AG09309 (cell line): ENCODE measurements around the gene CDH13.

ENCODE experiments used
- DNase-seq: peaks from one replicate; pipeline ENCODE4 v3.0.0-alpha.2; 2010; ENCODE audit warnings: low read depth
- H3K4me3 ChIP-seq: 2 replicates; pipeline ENCODE4 v1.5.1; 2011; ENCODE audit warnings: mild to moderate bottlenecking, low read depth, low read length, moderate library complexity; ENCODE audit not compliant: control insufficient read depth
- TF ChIP-seq, protein P1 (sequence below): IDR thresholded peaks from 2 replicates; pipeline ENCODE4 v1.5.1; 2011; ENCODE audit warnings: mild to moderate bottlenecking, low read depth, low read length, inconsistent platforms; ENCODE audit not compliant: insufficient read depth, control insufficient read depth; ENCODE audit errors: missing control alignments

Gene CDH13

DNA sequence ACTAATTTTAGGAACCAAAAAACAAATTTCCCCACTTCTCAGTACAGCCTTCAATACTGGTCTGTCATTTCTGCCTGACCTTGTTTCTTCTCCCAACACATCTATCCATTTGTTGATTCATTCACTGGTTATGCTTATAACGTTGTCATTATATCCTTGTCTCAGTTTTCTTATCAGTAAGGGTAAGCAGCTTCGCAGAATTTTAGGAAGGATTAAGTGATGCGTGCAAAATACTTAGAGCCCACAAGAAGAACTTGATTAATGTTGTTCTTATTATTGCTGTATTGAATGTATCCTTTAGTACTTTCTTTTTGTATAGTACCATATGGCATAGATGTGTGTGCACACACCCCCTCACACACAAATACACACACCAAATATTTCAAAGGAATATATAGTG, 777.5 kb downstream of the CDH13 start:
- DNase-seq = no peak
- H3K4me3 ChIP-seq = no peak overlapping the region
- TF ChIP-seq, protein P1, sequence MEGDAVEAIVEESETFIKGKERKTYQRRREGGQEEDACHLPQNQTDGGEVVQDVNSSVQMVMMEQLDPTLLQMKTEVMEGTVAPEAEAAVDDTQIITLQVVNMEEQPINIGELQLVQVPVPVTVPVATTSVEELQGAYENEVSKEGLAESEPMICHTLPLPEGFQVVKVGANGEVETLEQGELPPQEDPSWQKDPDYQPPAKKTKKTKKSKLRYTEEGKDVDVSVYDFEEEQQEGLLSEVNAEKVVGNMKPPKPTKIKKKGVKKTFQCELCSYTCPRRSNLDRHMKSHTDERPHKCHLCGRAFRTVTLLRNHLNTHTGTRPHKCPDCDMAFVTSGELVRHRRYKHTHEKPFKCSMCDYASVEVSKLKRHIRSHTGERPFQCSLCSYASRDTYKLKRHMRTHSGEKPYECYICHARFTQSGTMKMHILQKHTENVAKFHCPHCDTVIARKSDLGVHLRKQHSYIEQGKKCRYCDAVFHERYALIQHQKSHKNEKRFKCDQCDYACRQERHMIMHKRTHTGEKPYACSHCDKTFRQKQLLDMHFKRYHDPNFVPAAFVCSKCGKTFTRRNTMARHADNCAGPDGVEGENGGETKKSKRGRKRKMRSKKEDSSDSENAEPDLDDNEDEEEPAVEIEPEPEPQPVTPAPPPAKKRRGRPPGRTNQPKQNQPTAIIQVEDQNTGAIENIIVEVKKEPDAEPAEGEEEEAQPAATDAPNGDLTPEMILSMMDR = no peak

DNA sequence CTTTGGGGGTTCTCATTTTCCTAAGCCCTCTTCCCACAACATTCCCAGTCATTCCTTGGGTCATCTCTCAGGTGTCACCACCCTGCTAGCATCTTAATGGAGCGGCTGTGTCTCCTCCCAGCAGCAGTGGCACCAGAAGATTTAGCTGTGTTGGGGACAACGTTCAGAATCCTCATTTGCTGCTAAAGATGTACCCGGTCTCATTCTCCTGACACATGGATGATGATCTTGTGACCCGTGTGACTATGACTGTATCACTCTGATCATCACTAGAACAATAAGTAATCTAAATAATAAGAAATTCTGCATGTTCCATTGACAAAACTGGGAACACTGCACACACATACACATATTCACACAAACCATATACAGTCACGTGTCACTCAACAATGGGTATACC, 781.2 kb downstream of the CDH13 start:
- TF ChIP-seq, protein P1 = no peak
- no peak overlapping the region for H3K4me3 ChIP-seq
- no peak for DNase-seq

DNA sequence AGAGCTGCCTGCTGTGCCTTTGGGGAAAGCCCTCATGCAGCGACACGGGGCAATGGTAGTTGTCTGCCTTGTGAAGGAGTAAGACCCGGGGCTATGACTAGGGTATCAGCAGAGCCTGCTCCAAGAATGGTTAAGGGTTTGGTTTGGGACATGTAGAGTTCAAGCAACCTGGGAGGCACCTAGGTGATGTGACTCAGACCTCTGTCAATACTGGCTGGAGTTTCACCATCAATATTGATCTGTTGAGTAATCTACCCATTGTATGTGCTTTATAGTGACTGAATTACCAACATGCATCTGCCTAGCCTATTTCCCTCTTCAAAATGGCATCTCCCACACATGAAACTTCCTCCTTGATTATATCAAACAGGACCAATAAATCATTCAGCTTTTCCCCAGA, 782.6 kb downstream of the CDH13 start:
- no peak for DNase-seq
- no peak overlapping the region for H3K4me3 ChIP-seq
- TF ChIP-seq, protein P1 = no peak

DNA sequence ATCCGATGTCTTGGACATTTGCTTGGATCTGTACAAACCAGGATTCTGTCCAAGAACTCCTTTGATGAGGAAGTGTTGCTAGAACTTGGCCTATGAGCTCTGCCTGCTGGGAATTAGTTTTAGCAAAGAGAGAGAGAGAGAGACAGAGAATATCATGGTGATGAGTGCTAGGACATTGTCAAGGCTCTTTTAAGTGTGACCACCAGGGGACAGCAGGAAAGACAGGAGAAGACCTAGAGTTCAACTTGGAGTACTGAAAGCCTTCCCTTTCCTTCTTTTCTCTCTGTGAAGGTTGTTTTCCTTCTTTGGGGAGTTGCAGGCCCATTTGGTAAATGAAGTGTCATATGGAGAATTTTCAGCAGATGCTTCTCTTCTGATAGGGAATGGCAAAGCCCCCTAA, 791.8 kb downstream of the CDH13 start:
- TF ChIP-seq, protein P1 = no peak
- no peak overlapping the region for H3K4me3 ChIP-seq
- no peak for DNase-seq

DNA sequence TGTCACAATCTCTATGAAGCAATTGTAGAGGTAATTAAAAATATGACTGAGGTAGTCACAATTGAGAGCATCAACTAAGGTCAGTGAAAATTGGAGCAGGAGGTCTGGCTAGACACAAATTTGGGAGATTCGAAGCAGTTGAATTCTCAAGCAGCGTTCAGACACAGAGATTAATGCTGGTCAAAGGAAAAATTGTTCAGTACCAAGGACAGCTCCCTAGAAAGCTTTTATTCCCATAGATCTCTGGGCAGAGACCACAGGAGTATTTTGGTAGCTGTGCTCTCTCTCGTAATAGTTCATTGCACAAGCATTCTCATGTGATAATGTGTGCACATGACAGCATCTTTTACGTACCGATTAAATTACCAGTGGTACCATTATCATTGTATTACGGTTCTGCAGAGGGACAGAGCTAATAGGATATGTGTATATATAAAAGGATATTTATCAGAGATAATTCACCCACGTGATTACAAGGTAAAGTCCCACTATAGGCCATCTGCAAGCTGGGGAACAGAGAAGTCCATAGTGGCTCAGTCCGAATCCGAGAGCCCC, 793.5 kb downstream of the CDH13 start:
- TF ChIP-seq, protein P1 = no peak
- no peak for DNase-seq
- H3K4me3 ChIP-seq = no peak overlapping the region

DNA sequence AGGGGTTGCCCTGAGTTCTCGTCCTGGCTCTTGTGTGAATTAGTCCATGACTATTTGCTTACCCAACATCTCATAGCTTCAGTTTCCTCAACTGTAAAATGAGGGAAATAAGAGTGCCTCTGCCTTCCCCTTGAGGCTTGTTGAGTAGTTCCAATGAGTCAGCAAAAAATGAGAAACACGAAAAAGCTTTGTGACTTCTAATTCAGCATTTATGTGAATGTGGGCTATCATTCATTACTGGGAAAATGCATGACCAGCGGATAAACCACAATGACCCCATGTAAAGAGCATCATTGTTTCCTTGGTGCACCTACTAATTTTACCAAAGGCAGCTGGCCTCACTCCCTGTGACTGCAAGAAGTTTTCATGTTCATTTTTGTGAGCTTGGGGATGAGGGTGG, 806.4 kb downstream of the CDH13 start:
- H3K4me3 ChIP-seq = no peak overlapping the region
- TF ChIP-seq, protein P1 = no peak
- DNase-seq = no peak

DNA sequence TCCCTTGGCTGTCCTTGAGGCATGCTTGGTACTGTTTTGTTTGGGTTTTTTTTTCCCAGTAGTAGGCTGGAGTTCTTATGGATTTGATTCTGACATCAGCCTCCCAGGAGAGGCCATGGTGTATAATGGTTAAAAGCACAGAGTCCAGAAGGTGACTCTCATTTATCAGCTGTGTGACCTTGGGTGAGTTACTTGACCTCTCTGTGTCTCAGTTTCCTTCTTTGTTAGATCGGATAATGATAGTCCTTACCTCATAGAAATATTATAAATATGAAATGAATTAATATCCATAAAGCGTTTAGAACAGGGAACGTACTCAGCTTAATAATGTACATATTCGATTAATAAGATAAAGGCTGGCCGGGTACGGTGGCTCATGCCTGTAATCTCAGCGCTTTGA, 810.3 kb downstream of the CDH13 start:
- TF ChIP-seq, protein P1 = no peak
- no peak for DNase-seq
- no peak overlapping the region for H3K4me3 ChIP-seq
